22Rv1 (cell line): ENCODE measurements around the gene ATXN7L1.

Experiments
- H3K27ac ChIP-seq: fragments of 450-650 bp; 2 replicates; pipeline ENCODE4 v1.5.1; 2017
- CTCF ChIP-seq: fragments of 450-650 bp; IDR thresholded peaks from 2 replicates; pipeline ENCODE4 v1.5.1; 2017; ENCODE audit warnings: mild to moderate bottlenecking
- ZFX ChIP-seq: fragments of 450-650 bp; IDR thresholded peaks from 2 replicates; pipeline ENCODE4 v1.6.1; 2017; ENCODE audit warnings: antibody characterized with exemption, borderline replicate concordance

The ATXN7L1 gene

GRCh38 chr7:105764506-105764905, 111.9 kb downstream of the ATXN7L1 start:
- TF ChIP-seq CTCF = no peak
- TF ChIP-seq ZFX = no peak
- no peak overlapping the region for H3K27ac ChIP-seq

GRCh38 chr7:105760551-105761447, 115.6 kb downstream of the ATXN7L1 start:
- H3K27ac ChIP-seq = no peak overlapping the region
- no peak for TF ChIP-seq ZFX
- TF ChIP-seq CTCF = peak; percentile 57

GRCh38 chr7:105759670-105760550, 116.5 kb downstream of the ATXN7L1 start:
- H3K27ac ChIP-seq = no peak overlapping the region
- peak; percentile 88 for TF ChIP-seq CTCF
- TF ChIP-seq ZFX = no peak

- H3K27ac ChIP-seq = no peak overlapping the region
- TF ChIP-seq ZFX = no peak
- no peak for TF ChIP-seq CTCF
These were observed 120.0 kb downstream of the ATXN7L1 start for GRCh38 chr7:105756367-105756766.

GRCh38 chr7:105752671-105753275, 123.6 kb downstream of the ATXN7L1 start:
- TF ChIP-seq CTCF (no peak), ZFX (no peak)
- H3K27ac ChIP-seq = no peak overlapping the region

- TF ChIP-seq CTCF (no peak), ZFX (no peak)
- H3K27ac ChIP-seq = no peak overlapping the region
These were observed 125.3 kb downstream of the ATXN7L1 start for GRCh38 chr7:105751054-105751453.
